CD14-positive monocyte (primary cell): Measurements from ENCODE around the gene CALCOCO2. TPM values are rescaled to one million over a fixed set of nuclear protein-coding genes. Genes with fewer than 3 reads are reported as not detected.

Experiments used
- DNase-seq, 3 donors: peaks; one replicate each; pipeline ENCODE4 v3.0.0-alpha.2; 2011 to 2022
- H2AFZ ChIP-seq: 2 replicates; pipeline ENCODE4 v1.6.0; 2012; ENCODE audit warnings: mild to moderate bottlenecking, low read depth, low read length, inconsistent platforms; ENCODE audit not compliant: insufficient read depth, poor library complexity, severe bottlenecking
- H3K27ac ChIP-seq, 2 donors: 1 replicate in 1 of 2; 2 replicates in 1 of 2; pipeline ENCODE4 v1.5.1; 2012 to 2013; ENCODE audit warnings: low read length in 2 of 2, control low read depth in 1 of 2, inconsistent platforms in 1 of 2, low read depth in 1 of 2, mild to moderate bottlenecking in 1 of 2
- H3K27me3 ChIP-seq, 2 donors: one replicate each; pipeline versions ENCODE4 v1.6.0 to v1.6.1; 2011 to 2013; ENCODE audit warnings: low read length in 2 of 2; ENCODE audit not compliant: control insufficient read depth in 2 of 2, insufficient read depth in 2 of 2
- H3K36me3 ChIP-seq, 2 donors: replicated peaks in 1 of 2; 1 replicate in 1 of 2; 2 replicates in 1 of 2; pipeline versions ENCODE4 v1.5.1 to v1.6.1; 2012 to 2013; ENCODE audit warnings: low read length in 2 of 2, control low read depth in 1 of 2, inconsistent platforms in 1 of 2, mild to moderate bottlenecking in 1 of 2; ENCODE audit not compliant: insufficient read depth in 2 of 2, control insufficient read depth in 1 of 2
- H3K4me1 ChIP-seq, 2 donors: 1 replicate in 1 of 2; 2 replicates in 1 of 2; pipeline versions ENCODE4 v1.5.1 to v1.6.1; 2012 to 2013; ENCODE audit warnings: low read length in 2 of 2, control low read depth in 1 of 2, inconsistent platforms in 1 of 2, mild to moderate bottlenecking in 1 of 2, moderate library complexity in 1 of 2; ENCODE audit not compliant: insufficient read depth in 2 of 2, control insufficient read depth in 1 of 2
- H3K4me2 ChIP-seq: replicated peaks from 2 replicates; pipeline ENCODE3; 2012; ENCODE audit warnings: low read length, moderate library complexity, mild to moderate bottlenecking; ENCODE audit not compliant: poor library complexity, severe bottlenecking; ENCODE audit errors: extremely low read depth
- H3K4me3 ChIP-seq, 3 experiments: fragments of 200-600 bp in 1 of 3; sonication (generic) in 1 of 3; replicated peaks in 1 of 3; 1 replicate in 2 of 3; 2 replicates in 1 of 3; pipeline ENCODE4 v1.5.1; 2011 to 2013; ENCODE audit warnings: low read length in 3 of 3, mild to moderate bottlenecking in 3 of 3, control low read depth in 2 of 3, low read depth in 2 of 3, inconsistent platforms in 1 of 3, moderate library complexity in 1 of 3
- H3K79me2 ChIP-seq: 2 replicates; pipeline ENCODE4 v1.6.0; 2012; ENCODE audit warnings: mild to moderate bottlenecking, control low read depth, inconsistent platforms, low read length, moderate library complexity; ENCODE audit not compliant: insufficient read depth
- H3K9ac ChIP-seq: 2 replicates; pipeline ENCODE4 v1.6.0; 2017; ENCODE audit warnings: low read length, mild to moderate bottlenecking; ENCODE audit not compliant: insufficient read depth, poor library complexity, severe bottlenecking
- H3K9me3 ChIP-seq, 2 donors: replicated peaks in 1 of 2; 1 replicate in 1 of 2; 2 replicates in 1 of 2; pipeline versions ENCODE4 v1.5.1 to v1.6.1; 2012 to 2013; ENCODE audit warnings: low read length in 2 of 2, control low read depth in 1 of 2; ENCODE audit not compliant: control insufficient read depth in 1 of 2, insufficient read depth in 1 of 2
- H4K20me1 ChIP-seq: 2 replicates; pipeline ENCODE4 v1.6.0; 2012; ENCODE audit warnings: mild to moderate bottlenecking, low read length, control low read depth, moderate library complexity; ENCODE audit not compliant: insufficient read depth
- H3K27ac Mint-ChIP-seq, 7 donors: one replicate each; pipeline ENCODE4 v1.8.0; 2020; ENCODE audit warnings: mild to moderate bottlenecking in 7 of 7, mixed read lengths in 7 of 7, moderate library complexity in 6 of 7, inconsistent platforms in 2 of 7
- H3K27me3 Mint-ChIP-seq, 3 donors: one replicate each; pipeline ENCODE4 v1.8.0; 2021 to 2022; ENCODE audit warnings: low read depth in 3 of 3, mild to moderate bottlenecking in 3 of 3, mixed read lengths in 3 of 3, moderate library complexity in 3 of 3, inconsistent platforms in 1 of 3
- H3K36me3 Mint-ChIP-seq, 2 donors: one replicate each; pipeline ENCODE4 v1.8.0; 2020; ENCODE audit warnings: mixed read lengths in 2 of 2, inconsistent platforms in 1 of 2, mild to moderate bottlenecking in 1 of 2
- H3K4me1 Mint-ChIP-seq: one replicate; pipeline ENCODE4 v1.8.0; 2020; ENCODE audit warnings: mild to moderate bottlenecking, mixed read lengths
- H3K4me3 Mint-ChIP-seq, 2 donors: one replicate each; pipeline ENCODE4 v1.8.0; 2020; ENCODE audit warnings: mild to moderate bottlenecking in 2 of 2, mixed read lengths in 2 of 2, moderate library complexity in 1 of 2
- H3K9me3 Mint-ChIP-seq, 7 donors: one replicate each; pipeline ENCODE4 v1.8.0; 2020 to 2022; ENCODE audit warnings: mixed read lengths in 7 of 7, mild to moderate bottlenecking in 6 of 7, moderate library complexity in 6 of 7, inconsistent platforms in 2 of 7
- CTCF ChIP-seq: fragments of 200-600 bp; IDR thresholded peaks from one replicate; pipeline ENCODE4 v1.8.0; 2022; ENCODE audit warnings: antibody characterized with exemption, mild to moderate bottlenecking
- WGBS: methylation state at CpG from one replicate; pipeline ENCODE4 v1.1.5; 2013; ENCODE audit warnings: missing lambda C conversion rate; ENCODE audit not compliant: insufficient coverage; 5-methylcytosine and 5-hydroxymethylcytosine counted together
- intact Hi-C, 2 donors: fragments of 100-400 bp; cut with micrococcal nuclease; formaldehyde crosslinking; loops; one replicate each; pipeline versions ENCODE4 v1.15.0 to v1.15.1; 2023
- polyA plus RNA-seq, 3 donors: library from polyadenylated mRNA; depleted of rRNA in 1 of 3; unstranded in 2 of 3; stranded (reverse) in 1 of 3; fragments of 300-500 nt in 2 of 3; fragments of >200 nt in 1 of 3; fragmentation: Illumina TruSeq in 2 of 3; gene quantifications; 1 replicate in 2 of 3; 2 replicates in 1 of 3; pipeline ENCODE4 v1.2.3, GENCODE V29; 2012 to 2021

The CALCOCO2 gene
- polyA plus RNA-seq, 3 donors, result 87.5 to 280 (median 214) TPM

DNA sequence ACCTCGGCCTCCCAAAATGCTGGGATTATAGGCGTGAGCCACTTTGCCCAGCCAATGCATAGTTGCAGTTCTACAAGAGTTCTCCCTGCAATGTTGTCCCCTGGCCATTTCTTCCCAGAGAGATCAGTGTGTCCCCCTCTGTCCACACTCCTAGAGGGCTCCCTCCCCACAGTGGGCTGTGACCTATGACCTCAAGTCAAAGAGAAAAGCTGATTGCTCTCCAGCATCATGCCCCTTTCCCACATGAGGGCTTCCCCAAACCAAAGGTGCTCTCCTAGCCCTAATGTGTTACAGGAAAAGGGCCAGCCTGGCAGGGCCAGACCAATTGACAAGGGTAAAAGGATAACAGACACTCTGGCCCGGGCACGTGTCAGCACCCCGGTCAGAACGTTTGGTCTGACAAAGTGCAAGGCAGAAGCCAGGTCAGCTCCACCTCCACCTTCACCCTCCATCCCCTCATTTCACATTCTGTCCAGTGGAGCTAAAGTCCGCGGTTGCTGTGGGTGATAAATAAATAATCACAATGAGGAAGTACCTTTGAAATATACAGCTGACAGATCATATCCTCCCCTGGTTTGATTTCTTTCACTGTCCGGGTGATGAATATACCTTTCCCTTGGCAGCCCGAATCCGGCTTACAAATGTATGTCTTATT lies 31.6 kb upstream of the CALCOCO2 start:
- TF ChIP-seq CTCF, result no peak
- intact Hi-C loops, result no loop called here
- Histone ChIP-seq H3K27ac (no peak overlapping the region), H3K4me3 (no peak overlapping the region), H3K36me3 (no peaks in the 10 kb centered on the region), H3K9me3 (no peaks in the 10 kb centered on the region), H3K27me3 (peaks cover 0 to 7% of the 10 kb centered on the region in 2 donors), H3K9ac (no peak overlapping the region), H2AFZ (no peak overlapping the region), H3K4me1 (peaks cover 12 to 17% of the 10 kb centered on the region in 2 donors), H3K79me2 (no peaks in the 10 kb centered on the region), H3K4me2 (no peak overlapping the region), H4K20me1 (no peaks in the 10 kb centered on the region)
- Mint-ChIP-seq H3K27me3 (peaks cover 7 to 48% (median 24%) of the 10 kb centered on the region in 3 donors), H3K27ac (peak overlapping the region in 2 of 7 donors; percentile 73 to 85), H3K36me3 (no peaks in the 10 kb centered on the region), H3K4me3 (peak overlapping the region in 1 of 2 donors; percentile 30), H3K4me1 (peaks cover 19% of the 10 kb centered on the region), H3K9me3 (no peaks in the 10 kb centered on the region)
- 88% methylated on average over 2 of the region's 11 CpGs for WGBS
- DNase-seq, result no peak

DNA sequence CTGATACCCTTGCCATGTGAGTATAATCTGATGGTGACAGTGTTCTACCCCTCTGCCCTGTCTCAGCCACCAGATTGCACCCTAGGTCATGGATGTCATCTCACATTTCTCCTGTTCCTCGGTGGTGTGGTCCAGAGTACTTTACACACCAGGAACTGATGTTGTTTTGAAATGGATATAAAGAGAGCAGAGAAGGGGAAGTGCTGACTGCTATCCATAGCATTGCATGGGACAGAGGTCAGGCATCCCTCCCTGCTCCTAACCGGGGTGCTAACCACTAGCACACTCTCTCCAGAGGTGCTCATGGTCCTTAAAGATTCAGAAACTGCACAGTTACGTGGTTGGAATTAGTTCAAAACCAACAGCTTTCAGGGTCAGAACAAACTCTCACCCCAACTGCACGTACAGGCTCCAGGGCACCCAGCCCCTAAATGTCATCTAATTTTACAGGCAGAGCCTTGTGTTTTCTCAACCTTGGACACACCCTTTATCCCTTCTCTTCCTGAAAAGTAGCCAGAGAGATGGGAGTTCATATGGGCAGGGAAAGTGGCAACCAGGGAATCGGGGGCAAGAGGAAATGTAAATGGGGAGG lies 30.1 kb upstream of the CALCOCO2 start:
- Histone ChIP-seq H4K20me1 (no peaks in the 10 kb centered on the region), H3K9me3 (no peaks in the 10 kb centered on the region), H3K27me3 (peaks cover 0 to 7% of the 10 kb centered on the region in 2 donors), H3K9ac (no peak overlapping the region), H3K27ac (no peak overlapping the region), H2AFZ (no peak overlapping the region), H3K4me1 (peaks cover 12 to 17% of the 10 kb centered on the region in 2 donors), H3K79me2 (no peaks in the 10 kb centered on the region), H3K4me2 (no peak overlapping the region), H3K4me3 (no peak overlapping the region), H3K36me3 (no peaks in the 10 kb centered on the region)
- H3K9me3 Mint-ChIP-seq, result no peaks in the 10 kb centered on the region
- peak overlapping the region in 1 of 2 donors; percentile 69 for H3K4me3 Mint-ChIP-seq
- peaks cover 19% of the 10 kb centered on the region for H3K4me1 Mint-ChIP-seq
- peaks cover 7 to 48% (median 27%) of the 10 kb centered on the region in 3 donors for H3K27me3 Mint-ChIP-seq
- no peak for DNase-seq
- no peak for TF ChIP-seq CTCF
- WGBS, result 68% methylated on average over 3 of the region's 5 CpGs
- intact Hi-C loops, result no loop called here
- H3K27ac Mint-ChIP-seq, result no peak overlapping the region
- H3K36me3 Mint-ChIP-seq, result no peaks in the 10 kb centered on the region
